Inferior parietal cortex (tissue), 1 donor: ENCODE data around the gene SUSD5.
A peak's percentile ranks its signal among the peaks of the same experiment; 100 is the strongest.

Experiments
- DNase-seq: peaks from one replicate; pipeline ENCODE4 v3.0.0-alpha.2; 2016; ENCODE audit errors: extremely low spot score

SUSD5 gene

GRCh38 chr3:33218446-33219174 is at the start of gene SUSD5:
Gene SUSD5, minus strand, starts transcription at chr3:33218810. Its CDS starts 13 bp downstream, at chr3:33218797.
- DNase-seq: no peak

- DNase-seq: no peak
Observed at GRCh38 chr3:33260104-33260503, 41.5 kb upstream of the SUSD5 start.

GRCh38 chr3:33256249-33256648 is 37.6 kb upstream of the SUSD5 start:
- no peak for DNase-seq

GRCh38 chr3:33250712-33251111 is 32.1 kb upstream of the SUSD5 start:
- no peak for DNase-seq

- no peak for DNase-seq
Observed at GRCh38 chr3:33246786-33247185, 28.2 kb upstream of the SUSD5 start.

- no peak for DNase-seq
Observed at GRCh38 chr3:33240261-33240660, 21.7 kb upstream of the SUSD5 start.

- no peak for DNase-seq
Observed at GRCh38 chr3:33238923-33239322, 20.3 kb upstream of the SUSD5 start.

GRCh38 chr3:33237439-33237838 is 18.8 kb upstream of the SUSD5 start:
- DNase-seq: no peak

GRCh38 chr3:33236005-33236404 is 17.4 kb upstream of the SUSD5 start:
- no peak for DNase-seq

- DNase-seq: no peak
Observed at GRCh38 chr3:33233884-33234283, 15.3 kb upstream of the SUSD5 start.

GRCh38 chr3:33231756-33232465 is 13.3 kb upstream of the SUSD5 start:
- no peak for DNase-seq

GRCh38 chr3:33229947-33230346 is 11.3 kb upstream of the SUSD5 start:
- DNase-seq: no peak

- no peak for DNase-seq
Observed at GRCh38 chr3:33229066-33229465, 10.5 kb upstream of the SUSD5 start.

- no peak for DNase-seq
Observed at GRCh38 chr3:33221241-33221640, 2.6 kb upstream of the SUSD5 start.

GRCh38 chr3:33219175-33219487 is 521 bp upstream of the SUSD5 start:
- DNase-seq: no peak

GRCh38 chr3:33217866-33218445 is 654 bp downstream of the SUSD5 start:
- peak; percentile 27 for DNase-seq

- DNase-seq: no peak
Observed at GRCh38 chr3:33215739-33216138, 2.9 kb downstream of the SUSD5 start.

GRCh38 chr3:33212406-33212805 is 6.2 kb downstream of the SUSD5 start:
- DNase-seq: no peak

- no peak for DNase-seq
Observed at GRCh38 chr3:33211444-33211843, 7.2 kb downstream of the SUSD5 start.

- DNase-seq: no peak
Observed at GRCh38 chr3:33209357-33209756, 9.3 kb downstream of the SUSD5 start.

- DNase-seq: peak; percentile 52
Observed at GRCh38 chr3:33202711-33203457, 15.7 kb downstream of the SUSD5 start.

GRCh38 chr3:33201195-33201594 is 17.4 kb downstream of the SUSD5 start:
- DNase-seq: no peak
